Parathyroid adenoma (tissue), 2 donors: Measurements from ENCODE around the gene CXorf66.

Experiments used
- H2AFZ ChIP-seq: fragments of 300-600 bp; sonication (generic); one replicate; pipeline ENCODE4 v1.7.0; 2017; ENCODE audit warnings: antibody characterized with exemption, mild to moderate bottlenecking
- H3K27ac ChIP-seq: fragments of 300-600 bp; sonication (generic); one replicate; pipeline ENCODE4 v1.7.0; 2017
- H3K27me3 ChIP-seq: fragments of 300-600 bp; sonication (generic); one replicate; pipeline ENCODE4 v1.7.0; 2017; ENCODE audit warnings: low read length; ENCODE audit not compliant: control insufficient read depth, insufficient read depth
- H3K36me3 ChIP-seq: fragments of 300-600 bp; sonication (generic); one replicate; pipeline ENCODE4 v1.7.0; 2017; ENCODE audit warnings: low read length; ENCODE audit not compliant: control insufficient read depth, insufficient read depth
- H3K4me1 ChIP-seq: fragments of 300-600 bp; sonication (generic); one replicate; pipeline ENCODE4 v1.7.0; 2017; ENCODE audit warnings: control low read depth
- H3K4me2 ChIP-seq: fragments of 300-600 bp; sonication (generic); one replicate; pipeline ENCODE4 v1.7.0; 2017; ENCODE audit warnings: low read length
- H3K4me3 ChIP-seq: fragments of 300-600 bp; sonication (generic); one replicate; pipeline ENCODE4 v1.7.0; 2017; ENCODE audit warnings: low read depth, low read length
- H3K79me2 ChIP-seq: fragments of 300-600 bp; sonication (generic); one replicate; pipeline ENCODE4 v1.7.0; 2017; ENCODE audit warnings: control low read depth
- H3K9ac ChIP-seq: fragments of 300-600 bp; sonication (generic); one replicate; pipeline ENCODE4 v1.7.0; 2017; ENCODE audit warnings: mild to moderate bottlenecking
- H3K9me3 ChIP-seq: fragments of 300-600 bp; sonication (generic); one replicate; pipeline ENCODE4 v1.7.0; 2017; ENCODE audit warnings: low read length; ENCODE audit not compliant: control insufficient read depth
- TF ChIP-seq, protein P1 (sequence below): fragments of 300-600 bp; sonication (generic); IDR thresholded peaks from one replicate; pipeline ENCODE4 v1.7.0; 2017; ENCODE audit warnings: antibody characterized with exemption, mild to moderate bottlenecking
- donor health status: primary hyperparathyroidism.

Gene CXorf66

GRCh38 chrX:139949703-139950102, 15.6 kb downstream of the CXorf66 start:
- Histone ChIP-seq H3K4me1 (no peaks in the 10 kb centered on the region), H3K36me3 (no peaks in the 10 kb centered on the region), H3K27ac (no peak overlapping the region), H2AFZ (no peak overlapping the region), H3K27me3 (no peaks in the 10 kb centered on the region), H3K79me2 (no peaks in the 10 kb centered on the region), H3K9ac (no peak overlapping the region), H3K4me2 (no peak overlapping the region), H3K9me3 (no peaks in the 10 kb centered on the region), H3K4me3 (no peak overlapping the region)
- TF ChIP-seq, protein P1, sequence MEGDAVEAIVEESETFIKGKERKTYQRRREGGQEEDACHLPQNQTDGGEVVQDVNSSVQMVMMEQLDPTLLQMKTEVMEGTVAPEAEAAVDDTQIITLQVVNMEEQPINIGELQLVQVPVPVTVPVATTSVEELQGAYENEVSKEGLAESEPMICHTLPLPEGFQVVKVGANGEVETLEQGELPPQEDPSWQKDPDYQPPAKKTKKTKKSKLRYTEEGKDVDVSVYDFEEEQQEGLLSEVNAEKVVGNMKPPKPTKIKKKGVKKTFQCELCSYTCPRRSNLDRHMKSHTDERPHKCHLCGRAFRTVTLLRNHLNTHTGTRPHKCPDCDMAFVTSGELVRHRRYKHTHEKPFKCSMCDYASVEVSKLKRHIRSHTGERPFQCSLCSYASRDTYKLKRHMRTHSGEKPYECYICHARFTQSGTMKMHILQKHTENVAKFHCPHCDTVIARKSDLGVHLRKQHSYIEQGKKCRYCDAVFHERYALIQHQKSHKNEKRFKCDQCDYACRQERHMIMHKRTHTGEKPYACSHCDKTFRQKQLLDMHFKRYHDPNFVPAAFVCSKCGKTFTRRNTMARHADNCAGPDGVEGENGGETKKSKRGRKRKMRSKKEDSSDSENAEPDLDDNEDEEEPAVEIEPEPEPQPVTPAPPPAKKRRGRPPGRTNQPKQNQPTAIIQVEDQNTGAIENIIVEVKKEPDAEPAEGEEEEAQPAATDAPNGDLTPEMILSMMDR, result no peak

GRCh38 chrX:139945075-139945474, 20.2 kb downstream of the CXorf66 start:
- TF ChIP-seq, protein P1, result no peak
- no peak overlapping the region for H3K4me3 ChIP-seq
- no peak overlapping the region for H3K4me2 ChIP-seq
- H3K36me3 ChIP-seq, result no peaks in the 10 kb centered on the region
- no peak overlapping the region for H3K9ac ChIP-seq
- H3K27ac ChIP-seq, result no peak overlapping the region
- no peak overlapping the region for H2AFZ ChIP-seq
- no peaks in the 10 kb centered on the region for H3K9me3 ChIP-seq
- H3K4me1 ChIP-seq, result no peaks in the 10 kb centered on the region
- H3K79me2 ChIP-seq, result no peaks in the 10 kb centered on the region
- H3K27me3 ChIP-seq, result no peaks in the 10 kb centered on the region

- TF ChIP-seq, protein P1, result no peak
- Histone ChIP-seq H3K79me2 (no peaks in the 10 kb centered on the region), H3K9ac (no peak overlapping the region), H2AFZ (no peak overlapping the region), H3K27me3 (no peaks in the 10 kb centered on the region), H3K4me2 (no peak overlapping the region), H3K4me1 (peaks cover 2% of the 10 kb centered on the region), H3K4me3 (no peak overlapping the region), H3K9me3 (no peaks in the 10 kb centered on the region), H3K27ac (no peak overlapping the region), H3K36me3 (no peaks in the 10 kb centered on the region)
Measured at GRCh38 chrX:139936259-139936658, 29.1 kb downstream of the CXorf66 start.

- TF ChIP-seq, protein P1, result no peak
Measured at GRCh38 chrX:139933904-139934303, 31.4 kb downstream of the CXorf66 start.

More at GRCh38 chrX:139933904-139934303, 31.4 kb downstream of the CXorf66 start:
- H3K27me3 ChIP-seq, result no peaks in the 10 kb centered on the region
- H3K9me3 ChIP-seq, result no peaks in the 10 kb centered on the region
- peak overlapping the region; percentile 66 for H3K4me3 ChIP-seq
- peaks cover 4% of the 10 kb centered on the region for H3K4me1 ChIP-seq
- peak overlapping the region; percentile 75 for H3K4me2 ChIP-seq
- H3K9ac ChIP-seq, result no peak overlapping the region
- no peaks in the 10 kb centered on the region for H3K79me2 ChIP-seq
- H2AFZ ChIP-seq, result peak overlapping the region; percentile 91
- H3K27ac ChIP-seq, result peak overlapping the region; percentile 91
- H3K36me3 ChIP-seq, result no peaks in the 10 kb centered on the region
